Measurements from ENCODE around the gene ARHGAP21.

The ARHGAP21 gene

GRCh38 chr10:24569828-24570657 is 153.6 kb downstream of the ARHGAP21 start:
- DNase-seq, result no peak

GRCh38 chr10:24569330-24569796 is 154.3 kb downstream of the ARHGAP21 start:
- no peak for DNase-seq

GRCh38 chr10:24568042-24568441 is 155.6 kb downstream of the ARHGAP21 start:
- no peak for DNase-seq

- DNase-seq, result no peak
These were observed 162.2 kb downstream of the ARHGAP21 start for GRCh38 chr10:24561453-24561852.

GRCh38 chr10:24556750-24557742 is 166.6 kb downstream of the ARHGAP21 start:
- no peak for DNase-seq

- DNase-seq, result no peak
These were observed 167.4 kb downstream of the ARHGAP21 start for GRCh38 chr10:24556126-24556749.

- DNase-seq, result no peak
These were observed 169.7 kb downstream of the ARHGAP21 start for GRCh38 chr10:24554036-24554435.

GRCh38 chr10:24553051-24553612 is 170.6 kb downstream of the ARHGAP21 start:
- no peak for DNase-seq

- DNase-seq, result no peak
These were observed 171.2 kb downstream of the ARHGAP21 start for GRCh38 chr10:24552346-24553016.

- DNase-seq, result no peak
These were observed 172.5 kb downstream of the ARHGAP21 start for GRCh38 chr10:24551161-24551560.

- DNase-seq, result no peak
These were observed 173.0 kb downstream of the ARHGAP21 start for GRCh38 chr10:24550680-24551079.

GRCh38 chr10:24545585-24545984 is 178.1 kb downstream of the ARHGAP21 start:
- no peak for DNase-seq

- DNase-seq, result no peak
These were observed 178.9 kb downstream of the ARHGAP21 start for GRCh38 chr10:24544776-24545175.

GRCh38 chr10:24542314-24543270 is 181.1 kb downstream of the ARHGAP21 start:
- DNase-seq, result no peak

- no peak for DNase-seq
These were observed 182.4 kb downstream of the ARHGAP21 start for GRCh38 chr10:24541239-24541753.

- no peak for DNase-seq
These were observed 187.1 kb downstream of the ARHGAP21 start for GRCh38 chr10:24536636-24537035.

GRCh38 chr10:24533981-24534380 is 189.7 kb downstream of the ARHGAP21 start:
- no peak for DNase-seq
